ENCODE measurements around the gene SNAI1.

Gene SNAI1

DNA sequence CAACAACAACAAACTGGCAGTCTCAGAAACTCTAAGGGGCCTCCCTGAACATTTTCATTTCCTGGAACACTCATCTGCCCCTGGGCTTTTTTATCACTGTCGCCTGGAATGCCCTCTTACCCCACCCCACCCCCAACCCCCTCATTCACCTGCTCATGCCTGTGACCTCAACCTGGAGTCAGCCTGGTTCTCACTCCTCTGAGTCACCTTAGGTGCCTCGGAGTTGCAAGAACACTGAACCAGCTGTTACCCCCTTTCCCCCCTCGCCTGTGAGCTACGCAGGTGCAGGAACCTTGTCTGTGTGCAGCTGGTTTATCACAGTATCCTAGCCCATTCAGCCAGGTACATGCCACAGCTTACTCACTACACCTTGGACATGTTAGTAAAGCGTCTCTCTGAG is 12.8 kb upstream of the SNAI1 start:
- no peak for TF ChIP-seq SNAI2 (CRISPR knock-in tag; IDR thresholded peaks at IDR 0.05)
- TF ChIP-seq, protein P1, sequence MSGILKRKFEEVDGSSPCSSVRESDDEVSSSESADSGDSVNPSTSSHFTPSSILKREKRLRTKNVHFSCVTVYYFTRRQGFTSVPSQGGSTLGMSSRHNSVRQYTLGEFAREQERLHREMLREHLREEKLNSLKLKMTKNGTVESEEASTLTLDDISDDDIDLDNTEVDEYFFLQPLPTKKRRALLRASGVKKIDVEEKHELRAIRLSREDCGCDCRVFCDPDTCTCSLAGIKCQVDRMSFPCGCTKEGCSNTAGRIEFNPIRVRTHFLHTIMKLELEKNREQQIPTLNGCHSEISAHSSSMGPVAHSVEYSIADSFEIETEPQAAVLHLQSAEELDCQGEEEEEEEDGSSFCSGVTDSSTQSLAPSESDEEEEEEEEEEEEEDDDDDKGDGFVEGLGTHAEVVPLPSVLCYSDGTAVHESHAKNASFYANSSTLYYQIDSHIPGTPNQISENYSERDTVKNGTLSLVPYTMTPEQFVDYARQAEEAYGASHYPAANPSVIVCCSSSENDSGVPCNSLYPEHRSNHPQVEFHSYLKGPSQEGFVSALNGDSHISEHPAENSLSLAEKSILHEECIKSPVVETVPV (CRISPR knock-in tag; IDR thresholded peaks at IDR 0.05), result no peak
- TF ChIP-seq TCF4 (CRISPR knock-in tag; IDR thresholded peaks at IDR 0.05; ENCODE audit: borderline replicate concordance), result no peak
- no peak for TF ChIP-seq GLIS3 (CRISPR knock-in tag; IDR thresholded peaks at IDR 0.05)
- TF ChIP-seq RARB (CRISPR knock-in tag; IDR thresholded peaks at IDR 0.05), result no peak
- TF ChIP-seq ZC3H10 (CRISPR knock-in tag; IDR thresholded peaks at IDR 0.05), result no peak
- ATAC-seq, result no peak

GRCh38 chr20:49970498-49970897 is 12.3 kb upstream of the SNAI1 start:
- TF ChIP-seq, protein P2, sequence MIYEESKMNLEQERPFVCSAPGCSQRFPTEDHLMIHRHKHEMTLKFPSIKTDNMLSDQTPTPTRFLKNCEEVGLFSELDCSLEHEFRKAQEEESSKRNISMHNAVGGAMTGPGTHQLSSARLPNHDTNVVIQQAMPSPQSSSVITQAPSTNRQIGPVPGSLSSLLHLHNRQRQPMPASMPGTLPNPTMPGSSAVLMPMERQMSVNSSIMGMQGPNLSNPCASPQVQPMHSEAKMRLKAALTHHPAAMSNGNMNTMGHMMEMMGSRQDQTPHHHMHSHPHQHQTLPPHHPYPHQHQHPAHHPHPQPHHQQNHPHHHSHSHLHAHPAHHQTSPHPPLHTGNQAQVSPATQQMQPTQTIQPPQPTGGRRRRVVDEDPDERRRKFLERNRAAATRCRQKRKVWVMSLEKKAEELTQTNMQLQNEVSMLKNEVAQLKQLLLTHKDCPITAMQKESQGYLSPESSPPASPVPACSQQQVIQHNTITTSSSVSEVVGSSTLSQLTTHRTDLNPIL (CRISPR knock-in tag; IDR thresholded peaks at IDR 0.05; ENCODE audit: low read depth), result no peak
- TF ChIP-seq POU6F1 (CRISPR knock-in tag; IDR thresholded peaks at IDR 0.05; ENCODE audit: borderline replicate concordance, low read depth) (no peak), BACH2 (CRISPR knock-in tag; IDR thresholded peaks at IDR 0.05; ENCODE audit: borderline replicate concordance) (no peak), ESRRG (CRISPR knock-in tag; IDR thresholded peaks at IDR 0.05) (no peak), TCF4 (CRISPR knock-in tag; IDR thresholded peaks at IDR 0.05; ENCODE audit: borderline replicate concordance) (no peak), ZNF8 (CRISPR knock-in tag; IDR thresholded peaks at IDR 0.05) (no peak), RARB (CRISPR knock-in tag; IDR thresholded peaks at IDR 0.05) (no peak), OSR1 (CRISPR knock-in tag; IDR thresholded peaks at IDR 0.05) (no peak), ZNF70 (CRISPR knock-in tag; IDR thresholded peaks at IDR 0.05) (no peak), PPARA (CRISPR knock-in tag; IDR thresholded peaks at IDR 0.05; ENCODE audit: borderline replicate concordance) (no peak), ISL1 (CRISPR knock-in tag; IDR thresholded peaks at IDR 0.05) (no peak), ARNTL (CRISPR knock-in tag; IDR thresholded peaks at IDR 0.05; ENCODE audit: borderline replicate concordance, low read depth) (no peak), CSDC2 (CRISPR knock-in tag; IDR thresholded peaks at IDR 0.05) (no peak), GLIS3 (CRISPR knock-in tag; IDR thresholded peaks at IDR 0.05) (no peak), TSHZ2 (CRISPR knock-in tag; IDR thresholded peaks at IDR 0.05) (no peak), ZC3H10 (CRISPR knock-in tag; IDR thresholded peaks at IDR 0.05) (no peak), SNAI2 (CRISPR knock-in tag; IDR thresholded peaks at IDR 0.05) (no peak), ZFP3 (CRISPR knock-in tag; IDR thresholded peaks at IDR 0.05) (no peak)
- TF ChIP-seq, protein P1 (CRISPR knock-in tag; IDR thresholded peaks at IDR 0.05), result no peak
- TF ChIP-seq, protein P3, sequence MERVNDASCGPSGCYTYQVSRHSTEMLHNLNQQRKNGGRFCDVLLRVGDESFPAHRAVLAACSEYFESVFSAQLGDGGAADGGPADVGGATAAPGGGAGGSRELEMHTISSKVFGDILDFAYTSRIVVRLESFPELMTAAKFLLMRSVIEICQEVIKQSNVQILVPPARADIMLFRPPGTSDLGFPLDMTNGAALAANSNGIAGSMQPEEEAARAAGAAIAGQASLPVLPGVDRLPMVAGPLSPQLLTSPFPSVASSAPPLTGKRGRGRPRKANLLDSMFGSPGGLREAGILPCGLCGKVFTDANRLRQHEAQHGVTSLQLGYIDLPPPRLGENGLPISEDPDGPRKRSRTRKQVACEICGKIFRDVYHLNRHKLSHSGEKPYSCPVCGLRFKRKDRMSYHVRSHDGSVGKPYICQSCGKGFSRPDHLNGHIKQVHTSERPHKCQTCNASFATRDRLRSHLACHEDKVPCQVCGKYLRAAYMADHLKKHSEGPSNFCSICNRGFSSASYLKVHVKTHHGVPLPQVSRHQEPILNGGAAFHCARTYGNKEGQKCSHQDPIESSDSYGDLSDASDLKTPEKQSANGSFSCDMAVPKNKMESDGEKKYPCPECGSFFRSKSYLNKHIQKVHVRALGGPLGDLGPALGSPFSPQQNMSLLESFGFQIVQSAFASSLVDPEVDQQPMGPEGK (CRISPR knock-in tag; IDR thresholded peaks at IDR 0.05; ENCODE audit: borderline replicate concordance), result no peak
- no peak for ATAC-seq

DNA sequence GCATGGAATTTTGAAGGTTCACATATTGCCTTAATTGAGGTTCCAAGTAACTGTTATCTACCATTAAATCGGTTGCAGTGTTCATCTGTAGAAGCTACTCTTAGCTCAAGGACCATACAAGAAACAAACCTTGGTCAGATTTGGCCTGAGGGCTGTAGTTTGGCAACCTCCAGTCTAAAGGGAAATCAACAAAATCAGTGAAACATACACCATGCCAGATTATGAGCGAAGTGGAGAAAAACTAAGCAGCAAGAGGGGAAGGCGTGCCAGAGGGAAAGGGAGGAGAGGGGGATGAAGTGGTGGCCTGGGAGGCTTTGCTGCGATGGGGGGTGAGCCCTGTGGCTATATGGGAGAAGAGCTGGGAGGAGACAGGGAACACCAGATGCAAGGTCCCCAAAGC is 8.8 kb upstream of the SNAI1 start:
- no peak for ATAC-seq
- TF ChIP-seq PPARA (CRISPR knock-in tag; IDR thresholded peaks at IDR 0.05; ENCODE audit: borderline replicate concordance) (no peak), TCF4 (CRISPR knock-in tag; IDR thresholded peaks at IDR 0.05; ENCODE audit: borderline replicate concordance) (no peak), TOX (CRISPR knock-in tag; IDR thresholded peaks at IDR 0.05; ENCODE audit: borderline replicate concordance) (no peak), ARNTL (CRISPR knock-in tag; IDR thresholded peaks at IDR 0.05; ENCODE audit: borderline replicate concordance, low read depth) (no peak), ZFP30 (CRISPR knock-in tag; IDR thresholded peaks at IDR 0.05) (no peak), ZFP3 (CRISPR knock-in tag; IDR thresholded peaks at IDR 0.05) (no peak), ESRRG (CRISPR knock-in tag; IDR thresholded peaks at IDR 0.05) (no peak), ZNF565 (CRISPR knock-in tag; conservative IDR thresholded peaks at IDR 0.05; ENCODE audit: low read depth) (no peak), CSDC2 (CRISPR knock-in tag; IDR thresholded peaks at IDR 0.05) (no peak), SNAI2 (CRISPR knock-in tag; IDR thresholded peaks at IDR 0.05) (no peak), ISL1 (CRISPR knock-in tag; IDR thresholded peaks at IDR 0.05) (no peak), ZC3H10 (CRISPR knock-in tag; IDR thresholded peaks at IDR 0.05) (no peak), GLIS3 (CRISPR knock-in tag; IDR thresholded peaks at IDR 0.05) (no peak)
- TF ChIP-seq, protein P2 (CRISPR knock-in tag; IDR thresholded peaks at IDR 0.05; ENCODE audit: low read depth), result no peak
